GM13976 (cell line): Measurements from ENCODE around the gene SPACA5B.
"Not testable (repeated sequence)": the region's sequence is repeated elsewhere in the genome, so short reads cannot be mapped to it uniquely, and the experiment has no call there.

Source experiments
- DNase-seq: peaks from one replicate; pipeline ENCODE4 v3.0.0; 2012; ENCODE audit warnings: low spot score
- CTCF ChIP-seq: IDR thresholded peaks from 2 replicates; pipeline ENCODE4 v1.5.1; 2012; ENCODE audit warnings: borderline replicate concordance, mild to moderate bottlenecking; ENCODE audit not compliant: insufficient read depth; ENCODE audit errors: extremely low read depth, missing control alignments, control extremely low read depth
- in situ Hi-C: fragments of 300-500 bp; cut with MboI; formaldehyde crosslinking; loops from one replicate; pipeline ENCODE4 v1.12.0; 2022; ENCODE audit warnings: low sequenced_read_pairs, mixed read lengths, inconsistent platforms; ENCODE audit not compliant: unreplicated experiment

Gene SPACA5B

GRCh38 chrX:48130326-48130725 is at the start of gene SPACA5B:
SPACA5B (plus strand) TSS chrX:48130626; CDS start chrX:48130688, 62 bp downstream.
- in situ Hi-C loops = not testable (repeated sequence)

GRCh38 chrX:48083212-48083611 is 47.2 kb upstream of the SPACA5B start:
- in situ Hi-C loops = loop anchor here (25.0 kb wide), 2 partner anchors 96 to 379 kb away; partner anchors contain the start of gene SLC38A5
- peak; percentile 50 for DNase-seq
- TF ChIP-seq CTCF = peak; percentile 35

More at GRCh38 chrX:48130326-48130725, at the start of gene SPACA5B:
- not testable (repeated sequence) for DNase-seq

- no peak for TF ChIP-seq CTCF
- DNase-seq = no peak
- in situ Hi-C loops = loop anchor here (25.0 kb wide), 2 partner anchors 96 to 379 kb away; partner anchors contain the start of gene SLC38A5
Observed at GRCh38 chrX:48083706-48084105, 46.7 kb upstream of the SPACA5B start.

- no peak for TF ChIP-seq CTCF
- DNase-seq = no peak
- in situ Hi-C loops = loop anchor here (25.0 kb wide), 2 partner anchors 99 to 376 kb away; partner anchors contain the start of gene SLC38A5
Observed at GRCh38 chrX:48086082-48086481, 44.3 kb upstream of the SPACA5B start.

GRCh38 chrX:48090123-48090522 is 40.3 kb upstream of the SPACA5B start:
- in situ Hi-C loops = loop anchor here (25.0 kb wide), 2 partner anchors 103 to 372 kb away; partner anchors contain the start of gene SLC38A5
- no peak for TF ChIP-seq CTCF
- DNase-seq = no peak

- not testable (repeated sequence) for DNase-seq
- in situ Hi-C loops = loop anchor here (25.0 kb wide), 2 partner anchors 105 to 370 kb away; partner anchors contain the start of gene SLC38A5
Observed at GRCh38 chrX:48092558-48092957, 37.9 kb upstream of the SPACA5B start.

- no peak for TF ChIP-seq CTCF
- in situ Hi-C loops = no loop called here
- no peak for DNase-seq
Observed at GRCh38 chrX:48101443-48101842, 29.0 kb upstream of the SPACA5B start.
